NCI-H2196 treated with DMSO at 0.1 percent for 48 hours (cell line): ENCODE results near the gene CRYBA1.

ENCODE experiments used
- DNase-seq: peaks from one replicate; lab custom pipeline; 2025; ENCODE audit not compliant: unreplicated experiment; lab: John Stamatoyannopoulos, UW

The CRYBA1 gene

GRCh38 chr17:29278692-29279091 lies 32.0 kb downstream of the CRYBA1 start:
- DNase-seq: no peak

- no peak for DNase-seq
These were observed 32.9 kb downstream of the CRYBA1 start for GRCh38 chr17:29279397-29280070.

- DNase-seq: no peak
These were observed 36.8 kb downstream of the CRYBA1 start for GRCh38 chr17:29283496-29283895.

- no peak for DNase-seq
These were observed 37.3 kb downstream of the CRYBA1 start for GRCh38 chr17:29283961-29284360.

- DNase-seq: no peak
These were observed 43.2 kb downstream of the CRYBA1 start for GRCh38 chr17:29289852-29290251.

GRCh38 chr17:29291163-29291752 lies 44.6 kb downstream of the CRYBA1 start:
- peak; percentile 1 for DNase-seq

GRCh38 chr17:29292071-29292991 lies 45.7 kb downstream of the CRYBA1 start:
- no peak for DNase-seq

GRCh38 chr17:29292992-29293889 lies 46.6 kb downstream of the CRYBA1 start:
- no peak for DNase-seq

GRCh38 chr17:29293890-29294579 lies 47.4 kb downstream of the CRYBA1 start, which contains the start of gene NUFIP2:
Gene NUFIP2, minus strand, starts transcription at chr17:29294148. Its CDS starts 89 bp downstream, at chr17:29294059.
- DNase-seq: peak; percentile 77

- no peak for DNase-seq
These were observed 47.9 kb downstream of the CRYBA1 start for GRCh38 chr17:29294580-29294900.

- no peak for DNase-seq
These were observed 48.8 kb downstream of the CRYBA1 start for GRCh38 chr17:29295420-29295819.

GRCh38 chr17:29299031-29299430 lies 52.4 kb downstream of the CRYBA1 start:
- no peak for DNase-seq

GRCh38 chr17:29303386-29303785 lies 56.7 kb downstream of the CRYBA1 start:
- no peak for DNase-seq
